Activated T-helper 2 cell treated with anti-CD3 and anti-CD28 coated beads, Interferon-gamma antibody, Interleukin-2, Interleukin-4, amounts not matched to agents 10 μg/mL and 5 μg/mL and 100 μg/mL, durations not matched to agents 14 hours and 24 hours and 36 hours (primary cell): ENCODE data around the gene PHTF2. TPM values are rescaled to one million over a fixed set of nuclear protein-coding genes. Genes with fewer than 3 reads are reported as not detected.

Experiments
- DNase-seq: peaks from one replicate; pipeline ENCODE4 v3.0.0; 2021; ENCODE audit warnings: low spot score
- H3K27ac Mint-ChIP-seq: one replicate; pipeline ENCODE4 v1.8.0; 2021; ENCODE audit warnings: mixed read lengths
- H3K27me3 Mint-ChIP-seq: one replicate; pipeline ENCODE4 v1.8.0; 2021; ENCODE audit warnings: low read depth, mixed read lengths
- H3K36me3 Mint-ChIP-seq: one replicate; pipeline ENCODE4 v1.8.0; 2021; ENCODE audit warnings: low read depth, mixed read lengths
- H3K4me1 Mint-ChIP-seq: one replicate; pipeline ENCODE4 v1.8.0; 2021; ENCODE audit warnings: low read depth, mixed read lengths
- H3K4me3 Mint-ChIP-seq: one replicate; pipeline ENCODE4 v1.8.0; 2021; ENCODE audit warnings: low read depth, mild to moderate bottlenecking, moderate library complexity, mixed read lengths
- H3K9me3 Mint-ChIP-seq: one replicate; pipeline ENCODE4 v1.8.0; 2021; ENCODE audit warnings: mixed read lengths
- intact Hi-C: fragments of 100-400 bp; cut with micrococcal nuclease; formaldehyde crosslinking; loops from one replicate; pipeline ENCODE4 v1.15.1; 2023
- total RNA-seq: library from RNA; stranded (reverse); gene quantifications from 2 replicates; pipeline ENCODE4 v1.2.3, GENCODE V29; 2022

Gene PHTF2
- total RNA-seq, 1 donor from 2014 or later, result 31.8 TPM

- H3K36me3 Mint-ChIP-seq, result peaks cover 13% of the 10 kb centered on the region
- H3K27ac Mint-ChIP-seq, result no peak overlapping the region
- no peak overlapping the region for H3K4me3 Mint-ChIP-seq
- H3K9me3 Mint-ChIP-seq, result no peaks in the 10 kb centered on the region
- no peaks in the 10 kb centered on the region for H3K27me3 Mint-ChIP-seq
- no peak for DNase-seq
- intact Hi-C loops, result loop anchor here (2.0 to 5.0 kb wide), 2 partner anchors 137 to 283 kb away; partner anchors contain the start of genes PHTF2 and TMEM60
- peaks cover 19% of the 10 kb centered on the region for H3K4me1 Mint-ChIP-seq
Observed at GRCh38 chr7:77935652-77936348, 137.2 kb downstream of the PHTF2 start.

GRCh38 chr7:77940647-77941046 is 142.1 kb downstream of the PHTF2 start:
- H3K4me3 Mint-ChIP-seq, result no peak overlapping the region
- no peaks in the 10 kb centered on the region for H3K27me3 Mint-ChIP-seq
- peaks cover 22% of the 10 kb centered on the region for H3K36me3 Mint-ChIP-seq
- H3K9me3 Mint-ChIP-seq, result no peaks in the 10 kb centered on the region
- no peak overlapping the region for H3K27ac Mint-ChIP-seq
- DNase-seq, result no peak
- peaks cover 15% of the 10 kb centered on the region for H3K4me1 Mint-ChIP-seq
- intact Hi-C loops, result loop anchor here (2.0 to 10.0 kb wide), 2 partner anchors 100 to 284 kb away; no protein-coding TSS in a partner anchor

- no peak for DNase-seq
- no peak overlapping the region for H3K27ac Mint-ChIP-seq
- no peaks in the 10 kb centered on the region for H3K27me3 Mint-ChIP-seq
- peaks cover 11% of the 10 kb centered on the region for H3K4me1 Mint-ChIP-seq
- intact Hi-C loops, result loop anchor here (10.0 kb wide), 1 partner anchor 282 kb away; no protein-coding TSS in a partner anchor
- H3K36me3 Mint-ChIP-seq, result peaks cover 25% of the 10 kb centered on the region
- H3K9me3 Mint-ChIP-seq, result no peaks in the 10 kb centered on the region
- no peak overlapping the region for H3K4me3 Mint-ChIP-seq
Observed at GRCh38 chr7:77942431-77942830, 143.9 kb downstream of the PHTF2 start.

- Mint-ChIP-seq H3K4me1 (peaks cover 11% of the 10 kb centered on the region), H3K9me3 (no peaks in the 10 kb centered on the region), H3K4me3 (no peak overlapping the region), H3K27ac (peak overlapping the region; percentile 46), H3K36me3 (peaks cover 23% of the 10 kb centered on the region), H3K27me3 (no peaks in the 10 kb centered on the region)
- DNase-seq, result no peak
- intact Hi-C loops, result loop anchor here (10.0 kb wide), 1 partner anchor 280 kb away; no protein-coding TSS in a partner anchor
Observed at GRCh38 chr7:77944183-77945182, 145.9 kb downstream of the PHTF2 start.

DNA sequence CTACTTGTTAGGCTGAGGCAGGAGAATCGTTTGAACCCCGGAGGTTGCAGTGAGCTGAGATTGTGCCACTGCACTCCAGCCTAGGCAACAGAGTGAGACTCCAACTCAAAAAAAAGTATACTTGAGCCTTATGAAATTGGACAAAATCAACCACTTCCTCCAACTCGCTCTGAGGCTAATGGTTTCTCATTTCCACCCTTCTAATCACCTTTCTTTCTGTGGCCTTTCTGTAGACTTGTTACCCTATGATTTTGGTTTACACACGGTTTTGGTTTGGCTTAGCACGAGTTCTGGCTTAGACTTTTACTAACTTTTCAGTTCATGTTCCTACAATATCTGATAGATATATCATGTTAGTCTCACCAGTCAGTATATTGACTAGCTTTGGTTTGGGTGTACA is 152.0 kb downstream of the PHTF2 start:
- Mint-ChIP-seq H3K27ac (no peak overlapping the region), H3K4me3 (no peak overlapping the region), H3K4me1 (peaks cover 5% of the 10 kb centered on the region), H3K27me3 (no peaks in the 10 kb centered on the region), H3K9me3 (no peaks in the 10 kb centered on the region), H3K36me3 (peaks cover 8% of the 10 kb centered on the region)
- DNase-seq, result no peak
- intact Hi-C loops, result no loop called here

DNA sequence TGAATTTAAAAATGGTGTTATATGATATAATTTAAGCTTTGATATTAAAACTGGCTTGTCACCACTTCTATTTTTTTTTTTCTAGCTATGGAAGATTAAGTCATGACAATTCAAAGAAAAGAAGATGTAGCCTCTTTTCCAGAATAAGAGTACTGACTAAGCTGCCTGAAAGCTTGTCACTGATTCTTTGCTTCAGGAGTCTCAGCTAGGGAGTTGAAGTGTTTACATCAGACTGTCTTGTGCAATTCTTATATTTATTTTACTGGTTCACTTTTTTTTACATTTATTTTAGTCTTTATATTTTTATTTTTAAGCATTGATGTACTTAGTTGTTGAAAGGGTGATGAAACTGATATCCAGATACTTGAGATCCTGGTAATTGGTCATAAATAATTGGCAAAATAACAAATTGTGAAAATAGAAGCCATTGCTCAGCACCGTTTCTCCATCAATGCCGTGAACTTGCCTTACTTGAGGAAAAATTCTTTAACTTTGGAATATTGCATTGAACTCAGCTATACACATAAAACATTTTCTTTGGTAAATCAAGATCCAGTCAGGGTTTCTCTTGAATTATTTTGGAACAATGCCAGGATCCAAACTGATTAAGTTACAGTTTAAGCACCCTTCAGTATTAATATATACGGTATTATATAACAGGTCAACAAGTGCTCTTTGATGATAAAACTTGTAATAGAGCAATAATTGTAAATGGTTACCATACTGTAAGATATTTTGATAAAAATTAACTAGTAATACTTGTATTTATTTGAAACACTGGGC is 156.4 kb downstream of the PHTF2 start:
- Mint-ChIP-seq H3K27ac (no peak overlapping the region), H3K4me1 (peaks cover 5% of the 10 kb centered on the region), H3K36me3 (peaks cover 12% of the 10 kb centered on the region), H3K27me3 (no peaks in the 10 kb centered on the region), H3K4me3 (no peak overlapping the region), H3K9me3 (no peaks in the 10 kb centered on the region)
- intact Hi-C loops, result no loop called here
- no peak for DNase-seq

GRCh38 chr7:77958436-77958835 is 159.9 kb downstream of the PHTF2 start:
- no peaks in the 10 kb centered on the region for H3K27me3 Mint-ChIP-seq
- no peak for DNase-seq
- peaks cover 11% of the 10 kb centered on the region for H3K36me3 Mint-ChIP-seq
- H3K9me3 Mint-ChIP-seq, result no peaks in the 10 kb centered on the region
- intact Hi-C loops, result no loop called here
- H3K4me3 Mint-ChIP-seq, result no peak overlapping the region
- peaks cover 2% of the 10 kb centered on the region for H3K4me1 Mint-ChIP-seq
- H3K27ac Mint-ChIP-seq, result no peak overlapping the region

- DNase-seq, result no peak
- peaks cover 2% of the 10 kb centered on the region for H3K4me1 Mint-ChIP-seq
- no peak overlapping the region for H3K27ac Mint-ChIP-seq
- H3K4me3 Mint-ChIP-seq, result no peak overlapping the region
- H3K36me3 Mint-ChIP-seq, result peaks cover 14% of the 10 kb centered on the region
- H3K9me3 Mint-ChIP-seq, result no peaks in the 10 kb centered on the region
- intact Hi-C loops, result no loop called here
- no peaks in the 10 kb centered on the region for H3K27me3 Mint-ChIP-seq
Observed at GRCh38 chr7:77959080-77959479, 160.5 kb downstream of the PHTF2 start.

DNA sequence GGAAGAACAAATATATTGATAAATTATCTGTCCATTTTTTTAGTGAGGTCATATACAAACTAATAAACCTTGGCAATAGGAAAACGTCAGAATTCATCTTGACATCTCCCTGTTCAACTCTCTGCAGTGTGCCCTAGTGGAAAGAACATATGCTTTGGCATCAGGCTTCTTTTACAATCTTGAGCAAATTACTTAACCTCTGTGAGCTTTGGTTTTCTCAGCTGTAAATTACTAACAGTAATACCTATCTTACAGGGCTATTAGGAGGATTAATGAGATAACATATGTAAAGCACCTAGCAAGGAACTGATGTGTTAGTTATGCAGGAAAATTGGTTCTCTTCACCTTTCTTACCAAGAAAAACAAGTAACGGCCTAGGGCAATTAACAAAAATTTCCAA is 161.8 kb downstream of the PHTF2 start:
- intact Hi-C loops, result no loop called here
- H3K27me3 Mint-ChIP-seq, result no peaks in the 10 kb centered on the region
- H3K36me3 Mint-ChIP-seq, result peaks cover 14% of the 10 kb centered on the region
- H3K4me3 Mint-ChIP-seq, result no peak overlapping the region
- H3K4me1 Mint-ChIP-seq, result peaks cover 2% of the 10 kb centered on the region
- no peak for DNase-seq
- H3K9me3 Mint-ChIP-seq, result no peaks in the 10 kb centered on the region
- no peak overlapping the region for H3K27ac Mint-ChIP-seq

DNA sequence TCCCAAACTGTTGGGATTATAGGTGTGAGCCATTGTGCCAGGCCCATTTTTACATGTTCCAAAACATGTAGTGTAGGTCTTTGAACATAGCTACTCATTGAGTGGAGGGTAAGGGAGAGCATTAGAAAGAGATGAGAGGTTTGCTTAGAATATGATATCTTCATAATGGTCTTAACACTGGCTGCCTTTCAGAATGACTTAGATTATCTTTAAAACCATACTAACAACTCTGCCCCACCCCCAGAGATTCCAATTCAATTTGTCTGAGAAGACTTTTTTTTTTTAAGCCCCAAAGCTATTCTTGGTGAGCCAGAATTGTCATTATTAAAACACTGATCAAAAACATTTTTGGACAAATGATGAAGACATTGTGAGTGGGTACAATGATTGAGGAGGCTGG is 168.9 kb downstream of the PHTF2 start:
- no peak for DNase-seq
- Mint-ChIP-seq H3K4me3 (no peak overlapping the region), H3K4me1 (no peaks in the 10 kb centered on the region), H3K27ac (no peak overlapping the region), H3K36me3 (peaks cover 6% of the 10 kb centered on the region), H3K9me3 (no peaks in the 10 kb centered on the region), H3K27me3 (no peaks in the 10 kb centered on the region)
- intact Hi-C loops, result no loop called here

DNA sequence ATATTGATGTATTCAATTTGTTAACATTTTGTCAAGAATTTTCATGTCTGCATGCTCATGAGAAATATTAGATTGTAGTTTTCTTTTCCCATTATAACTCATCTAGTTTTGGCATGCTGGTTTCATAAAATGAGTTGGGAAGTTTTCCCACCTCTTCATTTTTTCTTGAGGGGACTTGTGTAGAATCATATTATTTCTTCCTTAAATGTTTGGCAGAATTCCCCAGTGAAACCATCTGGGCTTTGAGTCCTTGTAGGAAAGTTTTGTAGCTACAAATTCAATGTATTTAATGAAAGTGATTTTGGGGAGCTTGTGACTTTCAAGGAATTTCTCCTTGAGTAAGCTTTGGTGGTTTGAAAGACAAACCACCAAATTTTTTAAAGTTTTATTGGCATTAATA is 173.2 kb downstream of the PHTF2 start:
- no peak overlapping the region for H3K4me3 Mint-ChIP-seq
- H3K9me3 Mint-ChIP-seq, result no peaks in the 10 kb centered on the region
- no peak overlapping the region for H3K27ac Mint-ChIP-seq

DNA sequence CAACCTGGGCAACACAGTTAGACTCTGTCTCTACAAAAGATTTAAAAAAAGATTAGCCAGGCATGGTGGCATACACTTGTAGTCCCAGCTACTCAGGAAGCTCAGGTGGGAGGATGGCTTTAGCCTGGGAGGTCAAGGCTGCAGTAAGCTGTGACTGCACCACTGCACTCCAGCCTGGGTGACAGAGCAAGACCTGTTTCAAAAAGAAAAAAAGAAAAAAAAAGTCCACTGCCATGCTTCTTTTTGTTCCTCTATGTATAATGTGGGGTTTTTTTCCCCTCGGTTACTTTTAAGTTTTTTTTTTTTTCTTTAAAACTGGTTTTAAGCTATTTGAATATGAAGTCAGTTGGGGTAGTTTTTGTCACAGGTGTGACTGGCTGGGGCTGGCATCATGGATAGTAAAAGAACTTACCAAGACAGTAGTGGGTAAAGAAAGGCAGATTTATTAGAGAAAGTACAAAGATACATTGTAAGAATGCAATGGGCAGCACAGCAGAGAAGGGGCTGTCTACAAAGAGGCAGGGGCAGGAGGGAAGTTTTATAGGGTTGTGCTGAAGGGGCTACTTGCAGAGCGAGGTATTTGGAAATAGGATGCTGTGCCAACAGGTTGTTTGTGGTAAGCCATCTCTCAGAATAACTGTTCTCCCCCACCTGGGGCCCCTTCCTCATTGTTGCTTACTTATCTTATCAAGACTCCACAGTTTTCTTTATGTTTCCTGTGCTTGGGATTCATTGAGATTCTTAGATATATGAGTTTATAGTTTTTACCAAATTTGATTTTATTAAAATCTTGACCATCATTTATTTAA is 177.3 kb downstream of the PHTF2 start:
- no peaks in the 10 kb centered on the region for H3K36me3 Mint-ChIP-seq

More for the DNA sequence above, 173.2 kb downstream of the PHTF2 start:
- H3K27me3 Mint-ChIP-seq, result peaks cover 1% of the 10 kb centered on the region
- no peak for DNase-seq
- no peaks in the 10 kb centered on the region for H3K4me1 Mint-ChIP-seq
- no peaks in the 10 kb centered on the region for H3K36me3 Mint-ChIP-seq
- intact Hi-C loops, result no loop called here

More for the DNA sequence above, 177.3 kb downstream of the PHTF2 start:
- H3K27ac Mint-ChIP-seq, result no peak overlapping the region
- peaks cover 12% of the 10 kb centered on the region for H3K27me3 Mint-ChIP-seq
- H3K4me1 Mint-ChIP-seq, result peaks cover 2% of the 10 kb centered on the region
- no peak overlapping the region for H3K4me3 Mint-ChIP-seq
- intact Hi-C loops, result no loop called here
- no peaks in the 10 kb centered on the region for H3K9me3 Mint-ChIP-seq
- DNase-seq, result no peak
